Daoy (cell line): ENCODE results near the gene THOC5. TPM values are rescaled to one million over a fixed set of nuclear protein-coding genes. Genes with fewer than 3 reads are reported as not detected.
"Not testable (repeated sequence)": the region's sequence is repeated elsewhere in the genome, so short reads cannot be mapped to it uniquely, and the experiment has no call there.

ENCODE experiments used
- DNase-seq: peaks from one replicate; pipeline ENCODE4 v3.0.0-alpha.2; 2015; ENCODE audit warnings: low read depth
- total RNA-seq: library from RNA; depleted of rRNA; stranded (reverse); fragments of >200 nt; shearing (Covaris generic); gene quantifications from 2 replicates; pipeline ENCODE4 v1.2.3, GENCODE V29; 2014; rRNA removed

Gene THOC5
- 74.8 and 92.2 TPM in 2 replicates for total RNA-seq

DNA sequence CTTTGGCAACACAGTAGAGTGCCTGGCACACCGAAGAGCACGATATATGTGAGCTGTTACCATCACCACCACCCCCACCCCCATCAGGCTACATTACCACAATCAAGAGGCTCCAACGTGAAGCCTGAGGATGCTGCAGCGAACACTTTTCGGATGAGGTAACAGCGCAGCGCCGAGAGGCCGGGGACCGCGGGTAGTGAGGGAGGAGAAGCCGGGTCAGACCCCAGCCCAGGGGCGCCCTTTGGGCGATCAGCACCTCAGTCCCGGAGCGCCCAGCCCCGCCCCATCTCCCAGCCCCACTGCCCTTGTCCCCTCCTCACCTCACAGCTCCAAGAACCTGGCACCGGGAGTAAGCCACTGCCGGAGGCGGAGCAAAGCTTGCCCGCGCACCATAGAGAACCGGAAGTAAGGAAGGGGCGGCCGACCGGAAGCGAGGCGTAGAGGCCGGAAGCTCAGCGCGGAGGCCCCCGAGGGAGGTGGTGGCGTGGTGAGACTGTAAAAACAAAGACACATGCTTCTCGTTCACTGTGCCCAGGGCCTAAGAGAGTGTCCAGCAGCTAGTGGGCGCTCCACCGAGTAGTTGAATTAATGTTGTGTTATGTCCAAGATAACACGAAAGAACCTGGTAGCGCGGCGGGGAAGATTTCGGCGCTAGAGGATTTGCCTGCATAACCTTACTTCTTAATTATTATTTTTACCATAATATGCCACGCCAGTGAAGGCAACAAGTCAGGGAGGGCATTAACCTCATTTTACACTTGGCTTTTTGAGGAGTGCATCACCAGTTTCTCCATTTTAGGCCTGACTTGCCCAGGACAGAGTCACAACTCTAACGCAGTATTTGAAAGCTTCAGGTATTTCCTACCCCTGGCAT lies at the start of gene THOC5:
Gene THOC5, minus strand, starts transcription at position 407 of the 874 bp plus-strand sequence. CDS start 4,610 bp downstream, outside the sequence.
- DNase-seq = peak; percentile 98

DNA sequence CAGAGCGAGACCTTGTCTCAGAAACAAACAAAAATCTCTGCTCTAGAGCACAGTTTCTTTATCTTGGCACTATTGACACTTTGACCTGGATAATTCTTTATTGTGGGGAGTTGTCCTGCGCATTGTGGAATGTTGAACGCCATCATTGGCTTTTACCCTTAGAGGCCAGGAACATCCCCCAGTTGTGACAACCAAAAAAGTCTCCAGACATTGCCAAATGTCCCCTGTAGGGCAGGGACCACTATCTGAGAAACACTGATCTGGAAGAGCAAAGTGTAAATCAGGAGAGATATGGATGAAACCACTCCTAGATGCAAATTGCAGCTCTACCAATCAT lies 45.1 kb upstream of the THOC5 start:
- no peak for DNase-seq

DNA sequence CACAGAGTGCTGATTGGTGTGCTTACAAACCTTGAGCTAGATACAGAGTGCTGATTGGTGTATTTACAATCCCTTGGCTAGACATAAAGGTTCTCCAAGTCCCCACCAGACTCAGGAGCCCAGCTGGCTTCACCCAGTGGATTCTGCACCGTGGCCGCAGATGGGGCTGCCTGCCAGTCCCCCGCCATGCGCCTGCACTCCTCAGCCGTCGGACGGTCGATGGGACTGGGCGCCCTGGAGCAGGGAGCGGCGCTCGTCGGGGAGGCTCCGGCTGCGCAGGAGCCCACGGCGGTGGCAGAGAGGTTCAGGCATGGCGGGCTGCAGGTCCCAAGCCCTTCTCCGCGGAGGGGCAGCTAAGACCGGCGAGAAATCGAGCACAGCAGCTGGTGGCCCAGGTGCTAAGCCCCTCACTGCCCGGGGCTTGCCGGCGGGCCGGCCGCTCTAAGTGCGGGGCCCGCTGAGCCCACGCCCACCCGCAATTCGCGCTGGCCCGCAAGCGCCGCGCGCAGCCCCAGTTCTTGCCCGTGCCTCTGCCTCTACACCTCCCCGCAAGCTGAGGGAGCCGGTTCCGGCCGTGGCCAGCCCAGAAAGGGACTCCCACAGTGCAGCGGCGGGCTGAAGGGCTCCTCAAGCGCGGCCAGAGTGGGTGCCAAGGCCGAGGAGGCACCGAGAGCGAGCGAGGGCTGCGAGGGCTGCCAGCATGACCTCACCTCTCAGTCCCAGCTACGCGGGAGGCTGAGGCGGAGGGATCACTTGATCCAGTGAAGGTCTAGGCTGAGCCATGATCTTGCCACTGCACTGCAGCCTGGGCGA lies 44.5 kb upstream of the THOC5 start:
- DNase-seq = not testable (repeated sequence)

DNA sequence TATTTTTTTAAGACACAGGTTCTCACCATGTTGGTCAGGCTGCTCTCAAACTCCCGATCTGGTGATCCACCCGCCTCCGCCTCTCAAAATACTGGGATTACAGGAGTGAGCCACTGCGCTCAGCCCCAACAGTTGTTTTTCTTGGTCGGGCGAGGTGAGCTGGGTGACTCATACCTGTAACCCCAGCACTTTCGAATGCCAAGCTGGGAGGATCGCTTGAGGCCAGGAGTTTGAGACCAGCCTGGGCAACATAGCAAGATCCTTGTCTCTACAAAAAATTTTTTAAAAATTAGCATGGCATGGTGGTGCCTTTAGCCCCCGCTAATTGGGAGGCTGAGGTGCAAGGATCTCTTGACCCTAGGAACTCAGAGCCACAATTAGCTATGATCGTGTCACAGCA lies 42.9 kb upstream of the THOC5 start:
- no peak for DNase-seq

DNA sequence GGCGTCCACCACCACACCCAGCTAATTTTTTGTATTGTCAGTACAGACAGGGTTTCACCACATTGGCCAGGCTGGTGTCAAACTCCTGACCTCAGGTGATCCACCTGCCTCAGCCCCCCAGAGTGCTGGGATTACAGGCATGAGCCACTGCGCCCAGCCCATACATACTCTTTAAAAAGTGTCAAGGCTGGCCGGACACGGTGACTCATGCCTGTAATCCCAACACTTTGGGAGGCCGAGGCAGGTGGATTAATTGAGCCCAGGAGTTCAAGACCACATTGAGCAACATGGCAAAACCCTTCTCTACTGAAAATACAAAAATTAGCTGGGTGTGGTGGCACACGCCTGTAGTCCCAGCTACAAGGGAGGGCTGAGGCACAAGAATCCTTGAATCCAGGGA lies 40.9 kb upstream of the THOC5 start:
- DNase-seq = not testable (repeated sequence)

DNA sequence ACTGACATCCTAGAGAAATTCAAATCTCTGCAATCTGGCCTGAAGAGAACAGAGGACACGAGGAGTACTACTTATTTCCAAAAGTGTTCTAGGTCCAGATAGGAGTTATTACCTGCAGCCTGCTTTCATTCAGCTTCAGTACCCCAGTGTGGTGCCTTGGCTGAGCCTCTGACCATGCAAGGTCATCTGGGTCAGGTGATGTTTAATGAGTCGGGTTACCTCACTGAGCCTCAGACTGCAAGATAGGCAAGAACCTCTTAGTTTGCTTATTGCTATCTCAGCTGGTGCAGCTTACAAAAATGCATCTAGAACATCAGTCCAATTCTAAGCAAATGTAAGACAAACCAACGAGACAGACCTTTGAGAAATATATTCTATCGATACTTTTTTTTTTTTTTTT lies 40.4 kb upstream of the THOC5 start:
- no peak for DNase-seq

DNA sequence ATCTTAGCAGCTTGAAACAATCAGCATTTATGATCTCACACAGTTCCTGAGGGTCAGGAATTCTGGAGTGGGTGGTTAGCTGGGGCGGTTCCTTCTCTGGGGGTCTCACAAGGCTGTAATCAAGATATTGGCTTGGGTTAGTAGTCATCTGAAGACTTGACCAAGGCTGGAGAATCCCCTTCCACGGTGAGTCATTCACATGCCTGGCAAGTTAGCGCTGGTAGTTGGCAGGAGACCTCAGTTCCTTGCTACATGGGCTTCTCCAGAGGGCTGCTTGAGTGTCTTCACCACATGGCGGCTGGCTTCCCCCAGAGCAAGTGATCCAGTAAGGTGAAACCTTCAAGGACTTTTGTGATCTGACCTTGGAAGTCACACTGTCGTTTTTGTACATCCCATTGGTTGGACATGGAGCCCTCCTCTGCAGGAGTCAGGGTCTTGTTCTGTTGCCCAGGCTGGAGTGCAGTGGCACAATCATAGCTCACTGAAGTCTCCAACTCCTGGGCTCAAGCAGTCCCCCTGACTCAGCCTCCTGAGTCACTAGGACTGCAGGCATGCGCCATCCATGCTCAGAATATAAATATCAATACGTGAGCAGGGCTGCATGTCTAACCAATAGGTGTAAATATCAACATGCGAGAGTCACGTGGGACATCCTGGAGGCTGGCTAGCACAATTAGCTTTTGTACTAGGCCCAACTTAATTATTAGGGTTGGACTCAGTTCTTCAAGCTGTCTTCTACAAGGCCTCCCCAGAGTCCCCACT lies 34.6 kb upstream of the THOC5 start:
- peak; percentile 80 for DNase-seq

DNA sequence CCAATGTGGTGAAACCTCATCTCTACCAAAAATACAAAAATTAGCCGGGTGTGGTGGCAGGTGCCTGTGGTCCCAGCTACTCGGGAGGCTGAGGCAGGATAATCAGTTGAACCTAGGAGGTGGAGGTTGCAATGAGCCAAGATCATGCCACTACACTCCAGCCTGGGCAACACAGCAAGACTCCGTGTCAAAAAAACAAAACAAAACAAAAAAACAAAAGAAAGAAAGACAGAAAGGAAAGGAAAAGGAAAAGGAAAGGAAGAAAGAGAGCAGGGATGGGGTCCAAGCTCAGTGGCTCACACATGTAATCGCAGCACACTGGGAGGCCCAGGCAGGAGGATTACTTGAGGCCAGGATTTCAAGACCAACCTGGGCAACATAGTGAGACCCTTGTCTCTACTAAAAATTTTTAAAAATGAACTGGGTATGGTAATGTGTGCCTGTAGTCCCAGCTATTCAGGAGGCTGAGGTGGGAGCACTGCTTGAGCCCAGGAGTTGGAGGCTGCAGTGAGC lies 32.7 kb upstream of the THOC5 start:
- not testable (repeated sequence) for DNase-seq

DNA sequence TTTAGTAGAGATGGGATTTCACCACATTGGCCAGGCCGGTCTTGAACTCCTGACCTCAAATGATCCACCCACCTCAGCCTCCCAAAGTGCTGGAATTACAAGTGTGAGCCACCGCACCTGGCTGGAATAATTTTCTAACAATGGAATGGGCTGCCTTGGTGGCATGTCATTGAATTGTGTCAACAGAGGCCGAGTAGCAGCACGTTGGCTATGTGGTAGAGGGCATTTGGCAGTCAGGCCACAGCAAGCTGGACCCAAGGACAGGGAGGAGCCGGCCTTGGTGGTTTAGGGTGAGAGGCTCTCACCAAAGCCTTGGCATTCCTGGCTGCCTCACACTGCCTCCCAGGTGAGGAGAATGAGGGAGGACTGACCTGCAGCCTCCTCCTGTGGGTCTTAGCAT lies 31.4 kb upstream of the THOC5 start:
- DNase-seq = no peak

DNA sequence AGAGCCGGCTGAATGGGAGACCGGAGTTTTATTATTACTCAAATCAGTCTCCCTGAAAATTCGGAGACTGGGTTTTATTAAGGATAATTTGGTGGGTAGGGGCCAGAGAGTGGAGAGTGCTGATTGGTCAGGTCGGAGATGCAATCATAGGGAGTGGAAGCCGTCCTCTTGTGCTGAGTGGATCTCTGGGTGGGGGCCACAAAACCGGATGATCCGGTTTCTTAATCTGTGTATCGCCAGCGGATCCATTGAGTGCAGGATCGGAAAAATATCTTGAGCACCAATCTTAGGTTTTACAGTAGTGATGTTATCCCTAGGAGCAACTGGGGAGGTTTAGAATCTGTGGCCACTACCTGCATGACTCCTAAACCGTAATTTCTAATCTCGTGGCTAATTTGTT lies 28.2 kb upstream of the THOC5 start:
- DNase-seq = no peak

DNA sequence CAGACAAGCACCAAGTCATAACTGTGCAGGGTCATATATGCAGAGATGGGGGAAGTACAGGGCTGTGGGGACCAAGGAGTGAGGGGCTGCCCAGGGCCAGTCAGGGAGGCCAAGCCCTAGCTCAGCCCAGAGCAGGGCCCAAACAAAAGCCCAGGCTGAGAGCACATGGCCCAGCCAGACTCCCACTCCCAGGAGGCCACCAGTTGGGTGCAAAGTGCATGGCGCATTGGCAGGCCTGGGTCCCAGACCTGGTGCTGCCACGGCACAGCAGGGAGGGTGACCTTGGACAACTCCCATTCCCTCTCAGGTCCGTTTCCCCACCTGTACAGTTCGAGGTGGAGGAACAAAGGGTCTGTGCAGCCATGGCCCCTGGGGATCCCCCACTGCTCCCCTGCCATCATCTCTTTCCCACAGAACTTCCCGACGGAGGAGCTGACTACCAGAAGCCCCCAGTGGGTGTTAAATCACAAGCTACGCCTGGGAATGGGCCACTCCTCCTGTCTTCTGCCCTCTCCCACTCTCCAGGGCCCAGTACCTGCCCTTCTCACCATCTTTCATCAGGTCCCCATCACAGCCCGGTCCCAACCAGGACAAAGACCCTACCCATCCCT lies 26.7 kb upstream of the THOC5 start:
- DNase-seq = no peak

DNA sequence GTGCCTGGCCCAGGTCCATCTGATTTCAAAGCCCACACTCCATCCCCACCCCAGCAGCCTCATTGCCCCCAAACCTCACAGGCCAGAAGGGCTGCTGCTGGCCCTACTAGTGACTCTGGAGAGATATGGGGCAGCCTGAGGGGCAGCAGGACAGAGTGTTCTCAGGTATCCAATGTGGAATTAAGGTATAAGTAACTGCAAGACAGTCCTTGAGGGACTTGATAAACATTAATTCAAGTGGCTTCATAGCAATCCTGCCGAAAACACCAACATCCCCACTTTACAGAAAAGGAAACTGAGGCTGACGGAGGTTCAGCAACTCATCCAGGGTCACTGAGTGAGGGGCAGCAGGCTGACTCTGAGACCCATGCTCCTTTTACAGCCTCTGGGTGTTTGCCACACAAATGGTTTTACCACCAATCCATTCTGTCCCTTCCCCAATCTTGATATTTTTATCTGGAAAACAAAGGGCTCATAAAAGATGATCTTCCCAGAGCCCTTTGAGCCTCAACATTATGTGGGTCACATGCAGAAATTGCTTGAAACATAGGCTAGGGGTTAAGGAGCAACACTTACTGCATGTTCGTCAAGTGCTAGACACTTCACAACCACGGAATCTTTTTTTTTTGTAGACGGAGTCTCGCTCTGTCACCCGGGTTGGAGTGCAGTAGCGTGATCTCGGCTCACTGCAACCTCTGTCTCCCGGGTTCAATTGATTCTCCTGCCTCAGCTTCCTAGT lies 25.1 kb upstream of the THOC5 start:
- DNase-seq = no peak

DNA sequence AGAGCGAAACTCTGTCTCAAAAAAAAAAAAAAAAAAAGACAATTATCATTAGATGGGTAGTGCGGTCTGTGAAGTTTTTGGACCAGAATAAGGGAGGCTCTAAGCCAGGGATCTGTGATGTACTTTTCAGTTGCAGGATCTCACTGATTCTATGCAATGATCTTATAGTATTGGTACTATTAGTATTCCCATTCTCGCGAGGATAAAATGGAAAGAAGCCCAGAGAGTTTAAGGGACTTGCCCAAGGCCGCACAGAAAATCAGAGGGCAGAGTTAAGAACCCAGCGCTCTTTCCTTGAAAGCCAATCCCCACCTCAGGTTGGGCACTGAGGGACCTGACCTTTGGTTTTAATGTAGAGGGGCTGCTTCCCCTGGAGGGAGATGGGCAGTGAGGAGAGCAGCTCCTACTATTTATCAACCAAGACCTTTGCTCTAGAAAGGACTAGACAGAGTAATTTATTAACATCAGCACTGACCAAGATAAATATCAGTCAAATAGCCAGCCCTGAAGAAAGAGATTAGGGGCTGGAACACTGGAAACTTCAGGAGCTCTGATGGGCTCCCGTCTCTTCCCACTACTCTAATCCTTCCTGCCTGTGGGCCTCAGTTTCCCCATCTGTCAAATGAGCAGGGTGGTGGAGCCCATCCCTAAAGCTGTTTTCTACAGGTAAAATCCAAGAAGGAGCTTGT lies 21.3 kb upstream of the THOC5 start:
- no peak for DNase-seq

DNA sequence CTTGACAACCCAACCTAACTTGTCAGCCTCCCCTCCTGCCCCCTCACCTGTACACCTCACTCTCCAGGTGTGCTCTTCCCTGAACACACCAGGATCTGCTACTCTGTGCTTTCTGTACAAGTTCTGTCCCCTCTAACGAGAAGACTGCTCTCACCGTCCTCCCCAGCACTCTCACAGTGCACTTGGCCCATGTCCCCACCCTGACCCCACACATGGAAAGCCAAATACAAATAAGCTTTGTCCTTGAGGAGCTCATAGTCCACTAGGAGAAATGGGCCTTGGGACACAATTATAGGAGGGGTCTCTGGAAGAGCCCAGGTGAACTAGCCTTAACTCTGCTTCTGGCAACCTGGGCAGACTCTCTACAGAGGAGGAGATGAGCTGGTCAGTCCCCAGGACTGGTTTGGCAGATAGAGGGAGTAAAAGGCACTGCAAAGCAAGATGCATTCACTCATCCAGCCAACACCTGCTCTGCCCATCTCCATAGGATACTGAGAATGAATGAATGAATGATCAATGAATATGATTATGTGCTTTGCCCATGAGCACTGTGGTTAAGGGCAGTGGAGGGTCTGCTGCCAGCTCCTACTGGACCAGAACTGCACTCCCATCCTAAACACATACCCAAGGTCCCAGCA lies 17.5 kb upstream of the THOC5 start:
- DNase-seq = no peak

DNA sequence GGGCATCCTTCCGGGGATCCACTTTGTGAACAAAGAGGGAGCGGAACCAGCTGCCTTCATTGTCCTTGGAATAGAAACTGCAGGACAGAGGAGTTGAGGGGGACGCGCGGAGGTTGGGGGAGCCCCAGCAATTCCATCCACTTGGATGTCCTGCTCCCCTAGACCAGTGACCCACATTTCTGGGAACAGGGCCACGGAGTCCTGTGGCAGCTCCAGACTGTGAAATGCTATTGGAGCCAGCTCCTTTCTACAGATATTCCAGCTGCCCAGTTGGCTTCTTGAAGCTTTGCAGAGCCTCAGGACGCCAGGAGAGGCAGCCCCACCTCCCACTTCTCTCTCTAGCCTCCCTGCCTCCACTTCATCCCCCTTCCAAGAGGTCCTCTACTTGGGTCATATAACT lies 16.9 kb upstream of the THOC5 start:
- no peak for DNase-seq

DNA sequence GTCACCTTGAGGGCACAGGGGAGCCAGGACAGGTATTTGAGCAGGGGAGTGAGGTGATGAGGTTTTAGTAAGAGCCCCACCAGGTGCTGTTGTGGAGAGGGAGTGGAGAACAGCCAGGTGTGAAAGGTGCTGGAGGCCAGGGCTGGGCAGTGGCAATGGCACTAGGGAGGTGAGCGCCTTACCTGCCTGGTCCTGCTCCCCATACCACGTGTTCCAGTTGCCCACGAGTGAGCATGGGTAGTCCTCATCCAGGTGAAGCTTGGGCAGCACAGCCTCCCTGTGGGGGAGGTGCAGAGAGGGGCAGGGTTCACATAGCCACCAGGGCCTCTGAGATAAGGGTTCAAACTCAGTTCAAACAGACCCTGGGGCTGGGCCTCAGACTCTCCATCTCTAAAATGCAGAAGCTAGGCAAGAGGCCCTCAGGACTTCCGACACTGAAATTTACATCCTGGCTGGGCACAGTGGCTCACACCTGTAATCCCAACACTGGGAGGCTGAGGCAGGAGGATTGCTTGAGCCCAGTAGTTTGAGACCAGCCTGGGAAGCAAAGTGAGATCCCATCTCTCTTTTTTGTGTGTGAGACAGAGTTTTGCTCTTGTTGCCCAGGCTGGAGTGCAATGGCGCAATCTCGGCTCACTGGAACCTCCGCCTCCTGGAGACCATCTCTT lies 15.6 kb upstream of the THOC5 start:
- DNase-seq = no peak

DNA sequence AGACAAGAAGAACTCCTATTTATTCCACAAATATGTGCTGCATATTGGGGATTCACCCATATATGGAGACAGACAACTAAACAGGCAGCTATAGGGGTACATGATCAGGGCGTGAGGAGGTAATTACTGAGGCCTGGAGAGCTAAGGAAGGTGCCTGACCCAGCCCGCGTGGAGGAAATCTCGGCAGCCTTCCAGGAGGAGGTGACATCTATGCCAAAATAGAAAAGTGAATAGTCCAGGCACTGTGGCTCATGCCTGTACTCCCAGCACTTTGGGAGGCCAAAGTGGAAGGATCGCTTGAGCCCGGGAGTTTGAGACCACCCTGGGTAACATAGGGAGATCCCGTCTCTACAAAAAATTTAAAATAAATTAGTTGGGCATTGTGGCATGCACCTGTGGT lies 13.8 kb upstream of the THOC5 start:
- DNase-seq = no peak

DNA sequence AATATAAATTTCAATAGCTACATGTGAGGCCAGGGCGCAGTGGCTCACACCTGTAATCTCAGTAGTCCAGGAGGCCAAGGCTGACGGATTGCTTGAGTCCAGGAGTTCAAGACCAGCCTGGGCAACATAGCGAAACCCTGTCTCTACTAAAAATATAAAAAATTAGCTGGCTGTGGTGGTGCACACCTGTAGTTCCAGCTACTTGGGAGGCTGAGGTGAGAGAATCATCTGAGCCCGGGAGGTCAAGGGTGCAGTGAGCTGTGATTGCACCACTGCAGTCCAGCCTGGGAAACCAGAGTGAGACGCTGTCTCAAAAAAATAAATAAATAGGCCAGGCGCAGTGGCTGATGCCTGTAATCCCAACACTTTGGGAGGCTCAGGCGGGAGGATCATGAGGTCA lies 13.0 kb upstream of the THOC5 start:
- not testable (repeated sequence) for DNase-seq
